22Rv1 (cell line): ENCODE data around the gene VPS13D.

ENCODE experiments used
- ZFX ChIP-seq: fragments of 450-650 bp; IDR thresholded peaks from 2 replicates; pipeline ENCODE4 v1.6.1; 2017; ENCODE audit warnings: antibody characterized with exemption, borderline replicate concordance
- TF ChIP-seq, protein P1 (sequence below): fragments of 450-650 bp; IDR thresholded peaks from 2 replicates; pipeline ENCODE4 v1.5.1; 2017; ENCODE audit warnings: mild to moderate bottlenecking

DNA sequence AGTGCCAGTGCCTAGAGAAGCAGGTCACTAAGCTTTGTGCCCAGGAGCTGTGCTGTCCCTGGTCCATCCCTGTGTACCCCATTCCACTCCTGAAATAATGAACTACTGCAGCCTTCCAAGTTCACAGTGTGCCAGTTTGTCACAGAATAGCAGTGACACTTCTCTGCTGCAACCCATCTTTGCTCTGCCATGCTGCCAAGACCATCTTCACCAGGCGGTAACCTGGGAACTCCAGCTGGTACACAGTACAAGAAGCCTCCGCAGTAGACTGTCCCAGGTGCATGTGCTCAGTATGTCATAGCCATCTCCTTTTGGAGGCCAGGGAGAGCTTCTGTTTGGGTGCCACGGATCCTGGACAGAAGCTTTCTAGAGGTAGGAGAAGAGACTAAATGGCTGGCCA, 250.2 kb downstream of the VPS13D start:
- TF ChIP-seq, protein P1, sequence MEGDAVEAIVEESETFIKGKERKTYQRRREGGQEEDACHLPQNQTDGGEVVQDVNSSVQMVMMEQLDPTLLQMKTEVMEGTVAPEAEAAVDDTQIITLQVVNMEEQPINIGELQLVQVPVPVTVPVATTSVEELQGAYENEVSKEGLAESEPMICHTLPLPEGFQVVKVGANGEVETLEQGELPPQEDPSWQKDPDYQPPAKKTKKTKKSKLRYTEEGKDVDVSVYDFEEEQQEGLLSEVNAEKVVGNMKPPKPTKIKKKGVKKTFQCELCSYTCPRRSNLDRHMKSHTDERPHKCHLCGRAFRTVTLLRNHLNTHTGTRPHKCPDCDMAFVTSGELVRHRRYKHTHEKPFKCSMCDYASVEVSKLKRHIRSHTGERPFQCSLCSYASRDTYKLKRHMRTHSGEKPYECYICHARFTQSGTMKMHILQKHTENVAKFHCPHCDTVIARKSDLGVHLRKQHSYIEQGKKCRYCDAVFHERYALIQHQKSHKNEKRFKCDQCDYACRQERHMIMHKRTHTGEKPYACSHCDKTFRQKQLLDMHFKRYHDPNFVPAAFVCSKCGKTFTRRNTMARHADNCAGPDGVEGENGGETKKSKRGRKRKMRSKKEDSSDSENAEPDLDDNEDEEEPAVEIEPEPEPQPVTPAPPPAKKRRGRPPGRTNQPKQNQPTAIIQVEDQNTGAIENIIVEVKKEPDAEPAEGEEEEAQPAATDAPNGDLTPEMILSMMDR: no peak
- no peak for TF ChIP-seq ZFX
